Neutrophil (primary cell): ENCODE results near the gene CCDC192.

Experiments
- H3K27ac ChIP-seq: fragments of 200-600 bp; sonication (generic); 2 replicates; pipeline ENCODE4 v1.5.1; 2016; ENCODE audit warnings: mild to moderate bottlenecking, moderate library complexity
- H3K27me3 ChIP-seq: fragments of 200-600 bp; sonication (generic); 2 replicates; pipeline ENCODE4 v1.6.0; 2016; ENCODE audit warnings: mild to moderate bottlenecking
- H3K36me3 ChIP-seq: fragments of 200-600 bp; sonication (generic); 2 replicates; pipeline ENCODE4 v1.5.1; 2017
- H3K4me1 ChIP-seq, 2 experiments: fragments of 200-600 bp in 1 of 2; sonication (generic) in 1 of 2; 1 replicate in 1 of 2; 2 replicates in 1 of 2; pipeline versions ENCODE4 v1.5.1 to v1.6.1; 2013 to 2016; ENCODE audit warnings: low read depth in 1 of 2, low read length in 1 of 2, mild to moderate bottlenecking in 1 of 2, moderate library complexity in 1 of 2; ENCODE audit not compliant: control insufficient read depth in 1 of 2, insufficient read depth in 1 of 2
- H3K4me3 ChIP-seq, 2 experiments: fragments of 200-600 bp in 1 of 2; sonication (generic) in 1 of 2; 1 replicate in 1 of 2; 2 replicates in 1 of 2; pipeline ENCODE4 v1.5.1; 2013 to 2016; ENCODE audit warnings: low read depth in 1 of 2, low read length in 1 of 2, mild to moderate bottlenecking in 1 of 2, moderate library complexity in 1 of 2
- H3K9me3 ChIP-seq: fragments of 200-600 bp; sonication (generic); 2 replicates; pipeline ENCODE4 v1.5.1; 2016
- TF ChIP-seq, protein P1 (sequence below): fragments of 200-600 bp; sonication (generic); IDR thresholded peaks from 2 replicates; pipeline ENCODE4 v1.5.1; 2016; ENCODE audit warnings: antibody characterized with exemption

The CCDC192 gene

GRCh38 chr5:127694518-127695171 is 8.5 kb upstream of the CCDC192 start:
- Histone ChIP-seq H3K4me1 (no peaks in the 10 kb centered on the region), H3K4me3 (no peak overlapping the region), H3K36me3 (no peaks in the 10 kb centered on the region), H3K27ac (no peak overlapping the region), H3K27me3 (no peaks in the 10 kb centered on the region), H3K9me3 (no peaks in the 10 kb centered on the region)
- TF ChIP-seq, protein P1, sequence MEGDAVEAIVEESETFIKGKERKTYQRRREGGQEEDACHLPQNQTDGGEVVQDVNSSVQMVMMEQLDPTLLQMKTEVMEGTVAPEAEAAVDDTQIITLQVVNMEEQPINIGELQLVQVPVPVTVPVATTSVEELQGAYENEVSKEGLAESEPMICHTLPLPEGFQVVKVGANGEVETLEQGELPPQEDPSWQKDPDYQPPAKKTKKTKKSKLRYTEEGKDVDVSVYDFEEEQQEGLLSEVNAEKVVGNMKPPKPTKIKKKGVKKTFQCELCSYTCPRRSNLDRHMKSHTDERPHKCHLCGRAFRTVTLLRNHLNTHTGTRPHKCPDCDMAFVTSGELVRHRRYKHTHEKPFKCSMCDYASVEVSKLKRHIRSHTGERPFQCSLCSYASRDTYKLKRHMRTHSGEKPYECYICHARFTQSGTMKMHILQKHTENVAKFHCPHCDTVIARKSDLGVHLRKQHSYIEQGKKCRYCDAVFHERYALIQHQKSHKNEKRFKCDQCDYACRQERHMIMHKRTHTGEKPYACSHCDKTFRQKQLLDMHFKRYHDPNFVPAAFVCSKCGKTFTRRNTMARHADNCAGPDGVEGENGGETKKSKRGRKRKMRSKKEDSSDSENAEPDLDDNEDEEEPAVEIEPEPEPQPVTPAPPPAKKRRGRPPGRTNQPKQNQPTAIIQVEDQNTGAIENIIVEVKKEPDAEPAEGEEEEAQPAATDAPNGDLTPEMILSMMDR: no peak

DNA sequence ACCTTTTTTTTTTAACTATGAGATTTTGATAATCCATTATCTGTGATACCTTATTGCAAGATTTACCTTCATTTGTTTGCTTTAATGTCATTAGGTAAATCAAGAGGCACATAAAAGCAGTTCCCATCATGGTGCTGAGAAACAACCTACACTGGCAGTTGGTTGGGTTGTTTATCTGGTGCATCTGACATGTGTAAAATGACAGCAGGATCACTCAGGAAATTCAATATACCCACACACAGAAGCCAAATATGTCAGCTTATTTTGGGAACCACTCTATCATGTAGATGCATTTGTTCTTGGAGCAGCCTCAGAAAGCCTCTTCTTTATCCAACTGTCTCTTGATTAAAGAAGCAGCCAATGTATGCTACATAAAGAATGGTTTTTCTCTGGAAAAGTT is 7.8 kb upstream of the CCDC192 start:
- Histone ChIP-seq H3K36me3 (no peaks in the 10 kb centered on the region), H3K27me3 (no peaks in the 10 kb centered on the region), H3K27ac (no peak overlapping the region), H3K9me3 (no peaks in the 10 kb centered on the region), H3K4me1 (no peaks in the 10 kb centered on the region), H3K4me3 (no peak overlapping the region)
- TF ChIP-seq, protein P1: no peak

DNA sequence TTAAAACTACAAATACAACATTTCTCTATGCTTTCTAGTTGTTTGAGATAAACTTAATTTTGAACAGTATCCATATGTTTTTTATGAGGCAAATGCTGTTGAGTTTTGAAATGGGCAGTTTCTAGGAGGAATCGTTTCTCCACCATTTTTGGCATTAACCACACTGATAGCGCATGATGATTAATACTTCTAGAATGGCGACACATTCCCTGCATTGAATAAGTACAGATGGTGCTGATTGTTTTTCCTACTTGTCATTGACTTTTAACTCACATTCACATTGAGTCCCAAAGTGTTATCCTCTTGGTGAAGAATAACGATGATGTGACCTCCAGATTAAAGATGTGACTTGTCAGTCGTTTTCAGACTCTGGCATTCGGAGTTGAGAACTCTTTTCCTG is 6.5 kb upstream of the CCDC192 start:
- Histone ChIP-seq H3K27me3 (no peaks in the 10 kb centered on the region), H3K9me3 (no peaks in the 10 kb centered on the region), H3K4me1 (no peaks in the 10 kb centered on the region), H3K27ac (no peak overlapping the region), H3K36me3 (no peaks in the 10 kb centered on the region), H3K4me3 (no peak overlapping the region)
- TF ChIP-seq, protein P1: no peak

- H3K36me3 ChIP-seq: no peaks in the 10 kb centered on the region
- H3K27ac ChIP-seq: no peak overlapping the region
- H3K27me3 ChIP-seq: no peaks in the 10 kb centered on the region
- no peaks in the 10 kb centered on the region for H3K9me3 ChIP-seq
- no peak overlapping the region for H3K4me3 ChIP-seq
- peaks cover 5 to 6% of the 10 kb centered on the region in 2 experiments for H3K4me1 ChIP-seq
- TF ChIP-seq, protein P1: no peak
Measured at GRCh38 chr5:127697894-127698600, 5.1 kb upstream of the CCDC192 start.

GRCh38 chr5:127699416-127699815 is 3.8 kb upstream of the CCDC192 start:
- TF ChIP-seq, protein P1: no peak
- no peaks in the 10 kb centered on the region for H3K9me3 ChIP-seq
- H3K27me3 ChIP-seq: no peaks in the 10 kb centered on the region
- no peaks in the 10 kb centered on the region for H3K36me3 ChIP-seq
- H3K4me3 ChIP-seq: no peak overlapping the region
- H3K4me1 ChIP-seq: peaks cover 12 to 20% of the 10 kb centered on the region in 2 experiments
- no peak overlapping the region for H3K27ac ChIP-seq
